H54 (cell line): ENCODE data around the gene ADGRV1.

Experiments used
- DNase-seq: peaks from one replicate; pipeline ENCODE4 v3.0.0; 2011; ENCODE audit warnings: low spot score, mixed read lengths; ENCODE audit not compliant: insufficient read length
- FAIRE-seq: peaks from 3 replicates; lab custom pipeline; 2011; peaks lifted over from hg19 to GRCh38; lab: Jason Lieb, UNC
- POLR2A ChIP-seq: IDR thresholded peaks from 2 replicates; pipeline ENCODE4 v1.6.1; 2011; ENCODE audit warnings: low read depth, mild to moderate bottlenecking, low read length

ADGRV1 gene

DNA sequence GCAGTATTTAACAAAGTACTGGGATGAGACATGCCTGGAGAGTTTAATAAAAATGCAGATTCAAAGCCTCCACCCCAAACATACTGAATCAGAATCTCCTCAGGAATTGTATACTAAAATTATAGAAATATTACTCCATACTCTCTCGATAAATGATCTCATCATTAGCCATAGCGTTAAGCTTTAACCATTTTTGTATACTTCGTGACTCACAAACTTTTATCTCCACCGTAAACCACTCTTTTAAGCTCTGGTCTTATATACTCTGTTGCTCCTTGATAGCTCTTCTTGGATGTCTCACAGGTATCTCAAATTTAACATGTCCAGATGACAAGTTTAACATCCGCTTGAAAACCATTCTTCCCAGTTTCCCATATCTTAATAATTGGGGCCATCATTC, 327.8 kb downstream of the ADGRV1 start:
- FAIRE-seq (no peak), DNase-seq (no peak)
- TF ChIP-seq POLR2A, result no peak

DNA sequence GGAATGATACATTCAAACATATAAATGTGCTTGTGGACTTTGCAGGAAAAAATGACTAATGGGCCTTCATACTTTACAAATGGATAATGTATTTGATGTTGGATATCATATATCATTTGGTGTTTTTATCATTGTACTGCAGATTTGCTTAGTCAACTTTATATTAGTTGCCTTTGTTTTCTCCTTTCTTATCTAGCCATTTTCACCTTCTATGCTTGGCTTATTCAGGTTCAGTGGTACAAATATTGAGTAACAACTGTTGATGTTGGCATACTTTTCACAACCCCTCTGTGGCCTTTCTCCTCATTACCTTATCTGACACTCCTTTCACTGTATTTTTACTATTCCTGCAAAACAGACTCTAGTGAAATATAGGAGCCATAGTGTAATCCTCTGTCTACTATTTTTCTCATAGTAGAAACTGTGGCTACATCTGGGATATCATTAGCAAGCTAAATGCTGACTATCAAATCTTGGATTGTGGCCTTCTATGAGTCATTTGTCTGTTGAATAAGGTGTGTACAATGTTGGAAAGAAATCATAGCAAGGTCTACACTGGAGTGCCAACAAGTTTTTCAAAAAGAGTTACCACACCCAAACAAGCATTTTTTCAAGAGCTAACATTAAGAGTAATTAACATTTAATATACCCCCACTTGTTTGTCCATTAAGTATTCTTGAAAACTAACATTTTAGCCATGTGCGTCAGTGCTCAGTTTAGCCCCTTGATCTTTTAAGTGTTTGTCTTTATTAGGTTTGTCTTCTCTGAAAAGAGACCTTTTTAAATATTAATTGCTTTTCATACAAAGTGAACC, 330.1 kb downstream of the ADGRV1 start:
- no peak for TF ChIP-seq POLR2A
- DNase-seq (no peak), FAIRE-seq (no peak)

DNA sequence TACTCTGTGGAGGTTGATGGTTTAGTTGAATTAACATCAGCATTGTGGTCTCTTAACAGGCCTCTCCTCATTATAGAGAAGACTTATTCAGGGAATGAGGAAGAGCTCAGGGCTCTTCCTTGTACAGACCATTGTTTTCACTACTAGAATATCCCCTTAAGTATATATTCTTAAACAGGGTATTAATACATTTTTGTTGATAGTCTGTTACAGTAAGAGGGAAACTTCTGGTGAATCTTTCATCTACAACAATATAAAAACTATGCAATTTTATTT, 330.7 kb downstream of the ADGRV1 start:
- TF ChIP-seq POLR2A, result no peak
- FAIRE-seq, result no peak
- no peak for DNase-seq

DNA sequence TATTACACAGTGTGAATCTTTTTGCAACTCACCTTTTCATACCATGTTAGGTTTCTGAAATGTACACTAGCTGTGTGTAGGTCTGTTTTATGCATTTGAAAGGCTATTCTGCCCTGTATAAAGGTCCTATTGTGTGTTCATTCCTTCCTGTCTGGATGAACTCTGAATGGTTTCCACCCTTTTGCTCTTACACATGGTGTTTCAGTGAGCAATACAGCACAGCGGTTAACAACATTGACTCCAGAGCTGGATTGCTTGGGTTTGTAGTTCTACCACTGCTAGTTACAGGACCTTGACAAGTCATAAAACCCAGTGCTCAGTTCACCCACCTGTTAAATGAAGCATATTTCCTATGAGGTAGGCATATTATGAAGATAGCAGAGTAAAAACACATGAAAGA, 331.6 kb downstream of the ADGRV1 start:
- FAIRE-seq, result no peak
- TF ChIP-seq POLR2A, result no peak
- DNase-seq, result no peak

DNA sequence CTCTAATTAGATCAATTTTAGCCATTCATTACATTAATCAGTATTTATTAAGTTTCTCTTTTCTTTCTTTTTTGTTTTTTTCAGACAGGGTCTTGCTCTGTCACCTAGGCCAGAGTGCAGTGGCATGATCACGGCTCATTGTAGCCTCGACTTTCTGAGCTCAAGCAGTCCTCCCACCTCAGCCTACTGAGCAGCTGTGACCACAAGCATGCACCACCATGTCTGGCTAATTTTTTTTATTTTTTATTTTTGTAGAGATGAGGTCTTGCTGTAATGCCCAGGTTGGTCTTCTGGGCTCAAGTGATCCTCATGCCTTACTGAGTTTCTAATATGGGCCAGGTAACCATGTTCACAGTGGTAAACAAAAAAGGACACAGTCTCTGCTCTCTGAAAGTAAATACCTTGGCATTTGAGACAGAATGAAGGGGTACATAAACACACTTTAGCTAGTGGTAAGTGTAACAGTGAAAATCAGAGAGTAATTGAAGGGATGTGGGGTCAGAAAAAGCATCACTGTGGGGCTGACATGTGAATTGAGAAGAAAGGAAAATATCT, 336.3 kb downstream of the ADGRV1 start:
- no peak for FAIRE-seq
- no peak for TF ChIP-seq POLR2A
- no peak for DNase-seq

DNA sequence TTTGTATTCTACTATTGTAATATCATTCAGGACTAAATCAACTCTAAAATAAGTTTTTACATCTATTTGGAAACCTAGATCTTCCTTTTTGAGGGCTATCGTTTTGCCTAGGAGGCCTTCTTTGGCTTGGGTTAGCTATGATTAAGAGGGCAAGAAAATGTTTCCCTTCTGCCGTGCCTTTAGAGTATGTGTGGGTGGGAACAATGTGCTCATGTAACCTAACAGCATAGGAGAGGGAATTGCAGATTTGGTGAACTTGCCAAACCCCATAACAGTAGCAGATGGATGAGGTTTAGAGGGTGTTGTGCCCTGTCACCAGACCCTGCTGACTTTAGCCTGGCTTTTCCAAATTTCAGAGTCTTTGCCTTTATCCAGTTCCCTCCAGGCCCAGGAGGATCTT, 339.0 kb downstream of the ADGRV1 start:
- no peak for TF ChIP-seq POLR2A
- DNase-seq, result no peak
- no peak for FAIRE-seq

DNA sequence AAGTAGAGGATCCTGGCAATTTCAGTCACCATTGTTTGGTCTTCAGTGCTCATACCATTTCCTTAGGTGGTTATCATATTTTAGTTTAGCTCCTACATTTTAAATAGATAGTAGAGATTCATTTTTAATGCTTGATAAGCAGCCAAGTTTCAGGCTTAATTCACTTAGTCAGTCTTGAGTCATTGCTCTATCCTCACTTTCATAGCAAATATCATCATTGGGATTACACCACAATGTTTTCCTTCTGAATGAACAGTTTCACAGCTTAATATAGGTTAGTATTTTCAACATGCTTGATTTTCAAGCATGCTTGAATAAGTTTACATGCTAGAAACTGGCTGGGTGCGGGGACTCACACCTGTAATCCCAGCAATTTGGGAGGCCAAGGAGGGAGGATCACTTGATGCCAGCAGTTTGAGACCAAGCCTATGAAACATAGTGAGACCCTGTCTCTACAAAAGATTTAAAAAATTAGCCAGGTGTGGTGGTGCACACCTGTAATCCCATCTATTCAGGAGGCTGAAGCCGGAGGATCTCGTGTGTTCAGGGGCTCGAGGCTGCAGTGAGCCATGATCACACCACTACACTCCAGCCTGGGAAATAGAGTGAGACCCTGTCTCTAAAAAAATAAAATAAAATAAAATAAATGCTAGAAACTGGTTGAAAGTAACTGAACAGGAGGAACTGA, 339.9 kb downstream of the ADGRV1 start:
- FAIRE-seq (no peak), DNase-seq (no peak)
- no peak for TF ChIP-seq POLR2A

DNA sequence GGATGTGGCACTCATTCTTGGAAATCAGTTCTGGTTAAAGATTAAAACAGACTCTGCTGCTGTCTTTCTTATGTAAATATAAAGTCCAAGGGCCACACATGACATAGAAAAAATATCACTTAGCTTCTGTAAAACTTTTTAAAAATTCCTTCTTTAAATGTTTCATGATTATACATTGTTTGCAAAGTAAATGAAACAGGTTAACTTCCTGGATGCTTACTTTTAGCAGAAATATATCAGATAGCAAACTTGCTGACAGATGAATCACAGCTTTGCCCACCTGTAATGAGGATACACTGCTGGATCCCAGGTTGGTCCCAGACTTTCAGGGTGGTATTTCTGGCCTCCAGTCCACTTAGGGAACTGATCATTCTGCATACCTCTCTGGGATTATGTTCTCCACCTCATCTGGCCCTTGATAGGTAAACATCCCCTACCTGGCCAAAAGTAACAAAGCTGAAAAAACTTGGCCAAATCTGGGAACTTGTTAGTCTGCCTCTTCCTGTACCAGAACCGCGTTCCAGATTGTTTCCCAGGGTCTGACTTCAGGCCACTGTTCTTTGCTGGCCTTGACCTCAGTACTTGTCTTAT, 340.5 kb downstream of the ADGRV1 start:
- no peak for FAIRE-seq
- TF ChIP-seq POLR2A, result no peak
- DNase-seq, result no peak

DNA sequence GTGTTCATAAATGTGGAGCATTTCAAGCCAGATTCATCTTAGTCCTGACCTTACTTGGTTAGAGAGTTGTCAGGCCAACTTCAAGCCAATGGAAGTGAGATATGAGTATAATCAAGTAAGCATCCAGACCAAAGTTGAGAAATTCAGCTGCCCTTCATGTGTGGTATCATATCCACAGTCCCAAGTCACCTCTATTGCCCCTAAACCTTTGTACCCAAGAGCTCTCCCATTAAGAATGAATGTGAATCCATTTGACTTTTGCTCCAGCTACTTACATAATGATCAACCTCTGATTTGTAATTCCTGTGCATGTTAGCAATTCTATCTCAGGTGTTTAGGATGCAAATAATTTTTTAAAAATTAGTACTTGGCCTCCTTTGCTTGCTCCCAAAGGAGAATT, 342.7 kb downstream of the ADGRV1 start:
- TF ChIP-seq POLR2A, result no peak
- no peak for FAIRE-seq
- no peak for DNase-seq

DNA sequence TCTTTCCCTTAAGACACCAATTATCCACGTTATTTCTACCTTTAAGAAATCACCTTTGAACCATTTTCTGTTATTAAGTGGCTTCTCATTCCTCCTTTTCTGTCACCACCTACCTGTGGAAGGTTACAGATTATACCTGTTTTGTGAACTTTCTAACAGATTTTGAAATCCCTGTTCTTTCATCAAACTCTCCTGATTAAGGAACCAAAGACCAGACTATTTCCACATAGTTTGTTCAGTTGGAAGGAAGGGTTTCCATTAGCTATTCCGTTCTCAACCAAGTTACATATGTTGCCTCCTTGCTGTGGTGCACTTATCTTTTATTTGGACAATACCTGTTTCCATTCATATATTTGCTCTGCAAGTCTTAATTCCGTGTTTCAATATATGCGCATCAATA, 343.6 kb downstream of the ADGRV1 start:
- FAIRE-seq (no peak), DNase-seq (no peak)
- TF ChIP-seq POLR2A, result no peak

DNA sequence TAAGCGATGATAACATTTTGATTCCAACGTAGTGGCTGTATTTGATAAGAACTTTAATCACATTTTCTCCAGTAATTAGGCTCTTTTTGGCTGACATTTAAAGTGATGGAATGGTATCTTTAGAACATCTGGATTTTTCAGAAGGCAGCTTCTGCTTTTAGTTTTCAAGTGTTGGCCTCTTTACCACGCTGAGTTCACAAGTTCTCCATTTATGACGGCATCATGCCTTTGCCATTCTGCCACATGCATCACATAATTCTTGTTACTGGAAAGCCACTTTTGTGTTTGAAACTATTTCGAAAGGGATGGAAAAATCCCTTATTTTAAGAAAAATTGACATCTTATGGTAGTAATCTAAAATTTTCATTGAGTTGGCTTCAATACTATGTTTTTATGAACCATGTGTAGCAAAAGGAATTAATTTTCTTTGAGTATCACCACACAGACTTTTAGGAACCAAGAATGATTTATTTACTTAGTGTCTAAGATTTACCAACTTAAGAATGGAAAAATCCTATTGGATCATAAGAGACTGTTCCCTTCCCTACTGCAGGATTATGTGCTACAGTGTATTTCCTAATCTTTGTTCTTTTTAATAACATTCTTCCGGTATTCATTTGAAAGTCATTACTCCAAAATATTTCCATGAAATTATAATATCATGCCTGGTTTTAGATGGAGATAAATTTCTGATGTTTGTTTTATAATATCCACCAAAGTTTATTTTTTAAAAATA, 344.2 kb downstream of the ADGRV1 start:
- FAIRE-seq (no peak), DNase-seq (no peak)
- no peak for TF ChIP-seq POLR2A

DNA sequence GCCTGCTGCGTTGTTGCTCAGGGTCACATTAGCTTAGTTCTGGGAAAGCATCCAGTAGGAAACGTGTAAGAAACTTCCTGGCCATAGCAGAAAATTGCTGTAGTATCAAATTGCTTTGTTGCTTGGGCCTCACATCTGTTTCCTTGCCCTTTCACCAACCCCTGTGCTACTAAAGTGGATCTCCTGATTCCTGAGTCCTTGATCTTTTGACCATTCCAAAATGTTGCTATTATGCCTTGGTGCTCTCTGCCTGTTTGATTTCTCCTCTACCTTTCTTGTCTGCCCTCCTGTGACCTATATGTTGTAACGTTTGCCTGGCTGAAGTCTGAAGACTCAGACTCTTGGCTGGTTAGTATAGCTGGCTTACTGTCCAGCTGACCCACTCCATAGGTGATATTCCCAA, 350.5 kb downstream of the ADGRV1 start:
- FAIRE-seq, result no peak
- no peak for DNase-seq
- TF ChIP-seq POLR2A, result no peak

DNA sequence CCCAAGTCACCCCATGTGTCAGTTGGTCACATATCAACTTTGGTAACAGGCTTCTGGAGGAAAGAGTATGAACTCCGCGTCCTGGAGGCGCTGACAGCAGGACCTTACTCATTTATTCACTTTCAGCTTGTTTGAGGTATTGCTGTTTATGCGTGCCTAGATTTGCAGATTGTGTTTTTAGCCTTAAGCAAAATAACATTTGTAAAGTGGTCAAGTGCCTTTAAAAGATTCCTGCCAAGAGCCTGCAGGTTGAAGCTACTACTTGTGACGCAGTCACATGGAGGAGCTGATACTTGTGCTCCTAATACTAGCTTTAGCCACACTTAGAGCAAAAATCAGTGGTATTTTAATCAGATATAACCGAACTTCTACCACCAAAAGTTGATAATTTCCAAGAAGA, 351.3 kb downstream of the ADGRV1 start:
- DNase-seq, result no peak
- no peak for TF ChIP-seq POLR2A
- FAIRE-seq, result no peak

DNA sequence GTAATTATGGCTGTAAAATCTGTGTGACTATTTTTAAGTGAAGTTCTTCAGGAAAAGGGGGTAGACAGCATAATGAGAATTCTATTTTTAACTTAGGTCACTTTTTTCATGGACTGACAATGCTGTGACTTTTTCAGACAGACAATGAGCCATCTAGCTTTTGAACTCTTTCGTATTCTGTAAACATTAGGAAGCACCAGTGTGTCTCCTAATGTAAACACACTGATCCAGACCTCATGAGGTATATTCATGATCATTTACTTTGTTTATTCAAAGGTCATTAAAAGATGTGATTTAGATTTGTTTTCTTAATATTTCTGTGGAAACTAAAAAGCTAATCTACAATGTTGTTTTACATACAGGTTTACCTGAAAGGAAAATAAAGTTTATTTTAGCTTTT, 352.6 kb downstream of the ADGRV1 start:
- DNase-seq, result no peak
- no peak for FAIRE-seq
- TF ChIP-seq POLR2A, result no peak
